Muscle of back (tissue), 11 donors: ENCODE measurements around the gene ADARB1. TPM values are rescaled to one million over a fixed set of nuclear protein-coding genes. Genes with fewer than 3 reads are reported as not detected.

Source experiments
- DNase-seq, 3 donors: peaks; one replicate each; pipeline versions ENCODE4 v3.0.0 to v3.0.0-alpha.2; 2013
- polyA plus RNA-seq, 10 donors: library from polyadenylated mRNA; unstranded; fragments of 120-200 nt; gene quantifications; one replicate each; pipeline ENCODE4 v1.2.1, GENCODE V29; 2013; ENCODE audit not compliant: insufficient read length in 10 of 10

The ADARB1 gene
- polyA plus RNA-seq, 10 donors, result 20.7 to 31.9 (median 25.8) TPM

DNA sequence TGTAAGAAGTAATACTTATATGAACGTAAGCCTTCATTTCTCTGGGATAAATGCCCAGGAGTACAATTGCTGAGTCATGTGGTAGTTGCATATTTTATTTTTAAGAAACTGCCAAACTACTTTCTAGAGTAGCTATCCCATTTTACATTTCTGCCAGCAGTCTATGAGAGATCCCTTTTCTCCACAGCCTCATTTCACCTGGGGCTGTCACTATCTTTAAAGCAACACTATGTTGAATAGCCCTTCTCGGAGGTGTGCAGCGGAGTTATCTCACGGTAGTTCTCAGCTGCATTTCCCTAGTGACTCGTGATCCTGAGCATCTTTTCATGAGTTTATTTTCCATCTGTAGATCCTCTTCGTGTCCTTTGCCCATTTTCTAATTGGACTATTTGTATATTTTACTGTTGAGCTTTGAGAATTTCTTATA is 93.4 kb downstream of the ADARB1 start:
- peak in 2 of 3 donors; percentile 30 to 65 for DNase-seq

DNA sequence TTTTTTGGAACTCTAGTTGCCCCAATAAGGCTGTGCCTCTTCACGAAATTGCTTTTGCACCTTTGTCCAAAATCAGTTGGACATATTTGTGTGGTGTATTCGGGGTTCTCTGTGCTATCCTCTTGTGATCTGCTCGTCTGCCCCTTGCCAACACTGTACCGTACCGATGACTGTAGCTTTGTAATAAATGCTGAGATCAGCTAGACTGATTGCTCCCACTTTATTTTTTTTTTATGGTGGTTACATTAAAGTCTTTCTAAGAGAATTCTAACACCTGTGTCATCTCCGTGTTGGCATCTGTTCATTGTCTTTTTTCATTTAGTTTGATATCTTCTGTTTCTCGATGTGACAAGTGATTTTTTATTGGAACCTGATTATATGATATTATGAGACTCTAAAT is 94.1 kb downstream of the ADARB1 start:
- DNase-seq, result no peak

DNA sequence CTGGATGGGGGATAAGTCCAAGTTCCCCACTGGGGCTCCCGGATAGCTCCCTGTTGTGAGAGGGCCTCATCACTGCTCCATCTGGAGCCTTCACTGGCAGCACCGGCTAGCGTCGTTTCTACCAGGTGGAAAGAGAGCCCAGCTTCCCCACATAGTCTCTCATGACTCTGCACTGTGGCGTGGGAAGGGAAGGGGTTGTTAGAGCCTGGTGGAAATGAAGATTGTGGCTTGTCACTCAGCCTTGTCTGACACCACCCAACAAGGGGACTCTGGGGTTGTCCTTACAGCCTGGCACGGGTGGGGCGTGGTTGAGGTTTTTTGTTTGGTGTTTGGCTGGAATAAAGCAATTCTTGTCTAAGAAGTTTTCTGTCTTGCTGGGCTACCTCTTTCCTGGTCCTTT is 94.6 kb downstream of the ADARB1 start:
- DNase-seq, result no peak

DNA sequence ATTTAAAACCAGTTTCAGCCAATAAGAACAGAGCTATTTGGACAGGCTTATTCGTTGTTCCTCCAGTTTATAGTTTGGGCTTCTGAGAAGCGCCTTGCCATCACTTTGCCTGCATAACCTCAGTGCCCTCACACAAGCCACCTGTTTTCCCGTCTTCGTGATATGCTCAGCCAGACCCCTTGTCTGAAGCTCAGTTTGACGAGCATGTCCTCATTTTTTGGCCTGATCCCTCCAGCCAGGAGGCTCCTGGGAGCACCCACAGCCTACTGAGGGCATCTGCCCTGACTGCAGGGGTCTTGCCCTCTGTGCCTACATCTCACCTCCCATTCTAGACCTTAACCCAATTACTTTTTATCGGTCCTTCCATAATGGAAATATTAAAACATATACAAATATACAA is 95.3 kb downstream of the ADARB1 start:
- no peak for DNase-seq

GRCh38 chr21:45170987-45171386 is 96.6 kb downstream of the ADARB1 start:
- no peak for DNase-seq

DNA sequence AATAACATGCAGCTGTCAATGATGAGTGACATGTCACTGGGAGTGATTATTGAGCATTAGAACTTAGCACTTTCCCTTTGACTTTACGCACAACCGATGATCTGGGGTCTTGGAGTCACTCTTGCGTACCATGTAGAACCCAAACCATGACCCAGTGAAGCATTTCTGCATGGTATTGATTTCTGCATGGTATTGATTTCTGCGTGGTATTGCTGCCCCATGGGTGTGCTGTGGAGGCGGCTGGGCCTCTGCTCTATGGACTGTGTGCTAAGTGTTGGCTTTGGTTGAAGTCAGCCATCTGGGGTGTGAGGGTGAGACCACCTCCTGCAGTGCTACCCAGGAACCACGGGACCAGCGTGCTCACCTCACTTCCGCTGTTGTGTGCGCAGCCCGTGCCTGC is 98.0 kb downstream of the ADARB1 start:
- no peak for DNase-seq

DNA sequence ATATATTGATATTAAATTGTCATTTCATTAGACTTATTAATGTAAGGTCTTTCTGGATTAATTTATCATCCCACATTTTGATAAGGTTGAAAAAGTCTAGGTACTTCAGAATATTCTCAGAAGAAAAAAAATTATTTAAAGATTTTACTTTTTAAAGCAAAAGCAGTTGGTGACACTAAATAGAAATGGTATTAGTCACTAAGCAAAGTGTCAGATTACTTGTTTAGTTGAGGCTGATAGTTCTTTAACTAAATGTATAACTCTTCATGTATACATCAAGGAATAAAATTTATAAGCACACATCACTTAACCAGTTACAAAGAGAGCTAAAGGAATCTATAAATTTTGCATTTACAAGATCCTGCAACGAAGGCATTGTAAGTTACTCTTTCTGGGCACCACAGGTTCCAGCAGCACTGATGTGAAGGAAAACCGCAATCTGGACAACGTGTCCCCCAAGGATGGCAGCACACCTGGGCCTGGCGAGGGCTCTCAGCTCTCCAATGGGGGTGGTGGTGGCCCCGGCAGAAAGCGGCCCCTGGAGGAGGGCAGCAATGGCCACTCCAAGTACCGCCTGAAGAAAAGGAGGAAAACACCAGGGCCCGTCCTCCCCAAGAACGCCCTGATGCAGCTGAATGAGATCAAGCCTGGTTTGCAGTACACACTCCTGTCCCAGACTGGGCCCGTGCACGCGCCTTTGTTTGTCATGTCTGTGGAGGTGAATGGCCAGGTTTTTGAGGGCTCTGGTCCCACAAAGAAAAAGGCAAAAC is 101.1 kb downstream of the ADARB1 start:
- no peak for DNase-seq

DNA sequence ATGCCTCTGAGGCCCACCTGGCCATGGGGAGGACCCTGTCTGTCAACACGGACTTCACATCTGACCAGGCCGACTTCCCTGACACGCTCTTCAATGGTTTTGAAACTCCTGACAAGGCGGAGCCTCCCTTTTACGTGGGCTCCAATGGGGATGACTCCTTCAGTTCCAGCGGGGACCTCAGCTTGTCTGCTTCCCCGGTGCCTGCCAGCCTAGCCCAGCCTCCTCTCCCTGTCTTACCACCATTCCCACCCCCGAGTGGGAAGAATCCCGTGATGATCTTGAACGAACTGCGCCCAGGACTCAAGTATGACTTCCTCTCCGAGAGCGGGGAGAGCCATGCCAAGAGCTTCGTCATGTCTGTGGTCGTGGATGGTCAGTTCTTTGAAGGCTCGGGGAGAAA is 101.8 kb downstream of the ADARB1 start:
- no peak for DNase-seq

DNA sequence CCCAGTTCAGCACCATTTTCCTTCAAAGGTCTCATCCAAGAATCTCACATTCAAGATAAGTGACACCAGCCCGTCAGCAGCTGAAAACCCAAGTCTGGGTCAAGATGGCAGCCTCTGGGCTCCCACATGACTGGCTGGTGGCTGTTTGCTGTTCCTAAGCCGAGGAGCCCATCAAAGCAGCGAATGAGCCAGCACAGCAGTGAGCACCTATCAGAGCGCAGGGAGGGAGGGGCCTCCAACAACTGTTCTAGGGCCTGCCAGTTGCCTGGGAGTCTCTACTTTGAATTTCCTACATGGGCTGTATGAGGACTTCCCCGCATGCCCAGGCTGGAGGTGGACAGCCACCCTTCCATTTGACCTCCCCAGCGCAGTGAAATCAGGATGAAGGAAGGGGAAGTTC is 102.7 kb downstream of the ADARB1 start:
- DNase-seq, result no peak

- no peak for DNase-seq
These were observed 103.8 kb downstream of the ADARB1 start for GRCh38 chr21:45178070-45178608.

DNA sequence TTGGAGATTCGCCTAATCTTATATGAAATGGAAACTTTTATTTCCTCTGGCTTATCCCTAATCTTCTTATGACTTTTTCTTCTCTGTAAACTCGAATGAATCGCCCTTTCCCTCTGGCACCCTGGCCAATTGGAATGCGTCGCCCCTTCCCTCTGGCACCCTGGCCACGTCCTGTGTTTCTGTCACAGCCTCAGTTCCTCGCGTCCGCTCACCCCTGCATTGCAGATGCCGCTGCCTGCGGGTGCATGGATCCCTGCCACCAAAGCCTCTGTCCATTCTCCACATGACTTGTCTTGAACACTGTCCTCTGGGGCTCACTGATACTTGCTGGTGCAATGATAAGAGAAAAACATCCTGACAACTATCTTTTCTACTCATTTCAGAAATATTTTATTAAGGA is 104.6 kb downstream of the ADARB1 start:
- no peak for DNase-seq

DNA sequence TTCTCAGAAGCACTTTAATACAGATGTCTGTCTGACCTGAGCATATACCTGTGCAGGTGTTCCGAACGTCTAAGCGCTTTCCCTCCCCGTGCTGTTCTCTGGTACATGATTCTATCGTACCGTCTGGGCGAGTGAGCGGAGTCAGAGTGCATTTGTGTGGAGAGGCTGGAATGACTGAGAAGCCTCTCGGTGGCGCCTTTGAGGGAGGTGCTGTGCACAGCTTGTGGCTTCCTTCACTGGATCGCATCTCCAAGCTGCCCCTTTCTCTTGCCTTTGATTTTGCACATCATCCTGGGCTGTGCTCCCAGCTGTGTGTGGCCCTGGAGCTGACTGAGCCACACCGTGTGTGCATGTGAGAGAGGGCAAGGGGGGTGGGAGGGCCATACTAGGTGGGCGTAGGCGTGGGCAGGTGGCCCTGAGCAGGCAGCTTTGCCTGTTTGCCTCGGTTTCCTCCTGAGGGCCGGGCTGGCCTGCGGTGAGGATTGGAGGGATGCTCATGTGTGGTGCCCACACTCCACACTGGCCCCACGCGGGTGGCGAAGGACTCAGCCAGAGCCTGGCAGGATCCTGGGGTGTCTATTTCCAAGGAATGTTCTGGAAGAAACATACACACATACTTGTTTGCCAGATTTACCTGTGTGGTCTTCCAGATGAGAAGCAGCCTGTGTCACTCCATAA is 105.3 kb downstream of the ADARB1 start:
- DNase-seq, result no peak

- no peak for DNase-seq
These were observed 105.8 kb downstream of the ADARB1 start for GRCh38 chr21:45180246-45180599.

GRCh38 chr21:45182958-45183357 is 108.6 kb downstream of the ADARB1 start:
- no peak for DNase-seq

DNA sequence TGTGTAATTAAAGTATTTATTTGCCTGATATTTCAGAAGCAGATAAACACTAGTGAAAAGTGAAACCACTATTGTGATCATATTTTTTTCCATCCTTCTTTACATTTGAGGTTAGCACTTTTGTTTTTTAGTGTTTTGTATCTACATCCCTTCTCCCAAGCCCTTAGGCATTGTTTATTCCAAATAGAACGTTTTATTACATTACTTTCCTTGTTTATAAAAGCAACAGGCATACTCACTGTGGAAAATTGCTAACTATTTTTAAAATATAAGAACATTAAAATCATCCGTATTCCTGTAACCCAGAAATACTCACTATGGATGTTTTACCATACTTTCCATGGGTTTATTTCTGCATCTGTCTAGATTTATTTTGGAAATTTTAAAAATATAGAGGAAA is 109.5 kb downstream of the ADARB1 start:
- no peak for DNase-seq

- no peak for DNase-seq
These were observed 110.5 kb downstream of the ADARB1 start for GRCh38 chr21:45184869-45185268.

DNA sequence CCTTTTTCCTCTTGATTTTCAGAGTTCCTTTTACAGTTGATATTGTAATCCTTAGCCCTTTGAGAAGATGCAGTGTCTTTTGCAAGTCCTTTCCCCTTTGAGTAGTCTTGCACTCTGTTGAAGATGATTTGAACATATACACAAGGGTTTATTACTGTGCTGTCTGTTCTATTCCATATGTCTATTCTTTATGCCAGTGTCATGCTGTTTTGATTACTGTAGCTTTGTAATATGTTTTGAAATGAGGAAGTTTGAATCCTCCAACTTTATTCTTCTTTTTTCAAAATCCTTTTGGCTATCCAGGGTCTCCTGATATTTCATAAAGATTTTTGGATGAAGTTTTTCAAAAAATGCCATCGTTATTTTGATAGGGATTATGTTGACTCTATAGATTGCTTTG is 112.3 kb downstream of the ADARB1 start:
- no peak for DNase-seq

DNA sequence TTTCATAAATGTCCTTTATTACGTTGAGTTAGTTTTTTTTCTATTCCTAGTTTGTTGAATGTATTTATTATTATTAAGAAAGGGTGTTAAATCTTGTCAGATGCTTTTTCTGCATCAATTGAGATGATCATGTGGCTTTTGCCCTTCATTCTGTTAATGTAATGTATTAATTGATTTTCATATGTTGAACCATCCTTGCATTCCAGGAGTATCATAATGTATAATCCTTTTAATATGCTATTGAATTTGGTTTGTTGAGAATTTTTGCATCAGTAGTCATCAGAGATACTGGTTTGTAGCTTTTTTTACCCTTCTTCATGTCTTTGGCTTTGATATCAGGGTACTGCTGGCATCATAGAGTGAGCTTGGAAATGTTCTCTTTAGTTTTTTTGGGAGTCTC is 113.3 kb downstream of the ADARB1 start:
- no peak for DNase-seq

GRCh38 chr21:45190013-45190412 is 115.6 kb downstream of the ADARB1 start:
- no peak for DNase-seq

GRCh38 chr21:45192332-45192731 is 118.0 kb downstream of the ADARB1 start:
- no peak for DNase-seq

- DNase-seq, result no peak
These were observed 122.2 kb downstream of the ADARB1 start for GRCh38 chr21:45196620-45197019.

GRCh38 chr21:45199201-45199600 is 124.8 kb downstream of the ADARB1 start:
- no peak for DNase-seq

GRCh38 chr21:45200031-45200430 is 125.7 kb downstream of the ADARB1 start:
- DNase-seq, result no peak
